Glutamatergic neuron (in vitro differentiated cells): ENCODE measurements around the gene ZFPM1. TPM values are rescaled to one million over a fixed set of nuclear protein-coding genes. Genes with fewer than 3 reads are reported as not detected.

Source experiments
- DNase-seq: peaks from one replicate; pipeline ENCODE4 v3.0.0; 2022
- H3K27ac Mint-ChIP-seq: one replicate; pipeline ENCODE4 v1.8.0; 2020; ENCODE audit warnings: mild to moderate bottlenecking, mixed read lengths, inconsistent platforms; ENCODE audit not compliant: unreplicated experiment
- H3K27me3 Mint-ChIP-seq: one replicate; pipeline ENCODE4 v1.8.0; 2020; ENCODE audit warnings: mild to moderate bottlenecking, moderate library complexity, mixed read lengths, inconsistent platforms; ENCODE audit not compliant: unreplicated experiment
- H3K36me3 Mint-ChIP-seq: one replicate; pipeline ENCODE4 v1.8.0; 2020; ENCODE audit warnings: mild to moderate bottlenecking, mixed read lengths, inconsistent platforms; ENCODE audit not compliant: unreplicated experiment
- H3K4me1 Mint-ChIP-seq: one replicate; pipeline ENCODE4 v1.8.0; 2020; ENCODE audit warnings: mild to moderate bottlenecking, low read depth, mixed read lengths, inconsistent platforms; ENCODE audit not compliant: unreplicated experiment
- H3K4me3 Mint-ChIP-seq: one replicate; pipeline ENCODE4 v1.8.0; 2020; ENCODE audit warnings: mild to moderate bottlenecking, mixed read lengths, inconsistent platforms; ENCODE audit not compliant: unreplicated experiment
- H3K9me3 Mint-ChIP-seq: one replicate; pipeline ENCODE4 v1.8.0; 2020; ENCODE audit warnings: mild to moderate bottlenecking, moderate library complexity, mixed read lengths, inconsistent platforms; ENCODE audit not compliant: unreplicated experiment
- total RNA-seq: library from RNA; stranded (reverse); fragmentation: NEBNext Ultra II Directional; extraction: Animal tissue kit (Norgen Biotek cat#: 25700); gene quantifications from one replicate; pipeline ENCODE4 v1.2.1, GENCODE V29; 2021; ENCODE audit not compliant: unreplicated experiment
- TF ChIP-seq, protein P1 (sequence below): fragments of 200-600 bp; sonication (generic); IDR thresholded peaks from one replicate; pipeline ENCODE4 v1.5.0; 2021; ENCODE audit not compliant: partially characterized antibody, unreplicated experiment

ZFPM1 gene
- total RNA-seq, 1 donor from 2014 or later, result 11.1 TPM

DNA sequence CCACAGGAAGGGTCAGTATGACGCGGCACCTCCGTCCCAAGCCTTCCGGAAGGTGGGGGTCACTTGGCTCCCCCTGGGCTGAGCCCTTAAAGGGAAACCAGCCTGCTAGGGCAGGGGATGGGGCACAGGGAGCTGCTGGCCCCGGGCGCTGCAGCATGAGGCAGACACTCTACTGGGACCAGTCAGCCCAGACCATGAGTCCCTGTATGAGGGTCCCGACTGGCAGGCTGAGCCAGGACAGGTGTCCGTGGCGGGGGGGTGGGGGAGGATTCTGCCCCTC lies 73.8 kb downstream of the ZFPM1 start:
- DNase-seq, result no peak
- TF ChIP-seq, protein P1, sequence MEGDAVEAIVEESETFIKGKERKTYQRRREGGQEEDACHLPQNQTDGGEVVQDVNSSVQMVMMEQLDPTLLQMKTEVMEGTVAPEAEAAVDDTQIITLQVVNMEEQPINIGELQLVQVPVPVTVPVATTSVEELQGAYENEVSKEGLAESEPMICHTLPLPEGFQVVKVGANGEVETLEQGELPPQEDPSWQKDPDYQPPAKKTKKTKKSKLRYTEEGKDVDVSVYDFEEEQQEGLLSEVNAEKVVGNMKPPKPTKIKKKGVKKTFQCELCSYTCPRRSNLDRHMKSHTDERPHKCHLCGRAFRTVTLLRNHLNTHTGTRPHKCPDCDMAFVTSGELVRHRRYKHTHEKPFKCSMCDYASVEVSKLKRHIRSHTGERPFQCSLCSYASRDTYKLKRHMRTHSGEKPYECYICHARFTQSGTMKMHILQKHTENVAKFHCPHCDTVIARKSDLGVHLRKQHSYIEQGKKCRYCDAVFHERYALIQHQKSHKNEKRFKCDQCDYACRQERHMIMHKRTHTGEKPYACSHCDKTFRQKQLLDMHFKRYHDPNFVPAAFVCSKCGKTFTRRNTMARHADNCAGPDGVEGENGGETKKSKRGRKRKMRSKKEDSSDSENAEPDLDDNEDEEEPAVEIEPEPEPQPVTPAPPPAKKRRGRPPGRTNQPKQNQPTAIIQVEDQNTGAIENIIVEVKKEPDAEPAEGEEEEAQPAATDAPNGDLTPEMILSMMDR, result no peak
- Mint-ChIP-seq H3K27me3 (peaks cover 9% of the 10 kb centered on the region), H3K27ac (no peak overlapping the region), H3K36me3 (no peaks in the 10 kb centered on the region), H3K4me3 (no peak overlapping the region), H3K9me3 (peaks cover 8% of the 10 kb centered on the region), H3K4me1 (peaks cover 7% of the 10 kb centered on the region)

DNA sequence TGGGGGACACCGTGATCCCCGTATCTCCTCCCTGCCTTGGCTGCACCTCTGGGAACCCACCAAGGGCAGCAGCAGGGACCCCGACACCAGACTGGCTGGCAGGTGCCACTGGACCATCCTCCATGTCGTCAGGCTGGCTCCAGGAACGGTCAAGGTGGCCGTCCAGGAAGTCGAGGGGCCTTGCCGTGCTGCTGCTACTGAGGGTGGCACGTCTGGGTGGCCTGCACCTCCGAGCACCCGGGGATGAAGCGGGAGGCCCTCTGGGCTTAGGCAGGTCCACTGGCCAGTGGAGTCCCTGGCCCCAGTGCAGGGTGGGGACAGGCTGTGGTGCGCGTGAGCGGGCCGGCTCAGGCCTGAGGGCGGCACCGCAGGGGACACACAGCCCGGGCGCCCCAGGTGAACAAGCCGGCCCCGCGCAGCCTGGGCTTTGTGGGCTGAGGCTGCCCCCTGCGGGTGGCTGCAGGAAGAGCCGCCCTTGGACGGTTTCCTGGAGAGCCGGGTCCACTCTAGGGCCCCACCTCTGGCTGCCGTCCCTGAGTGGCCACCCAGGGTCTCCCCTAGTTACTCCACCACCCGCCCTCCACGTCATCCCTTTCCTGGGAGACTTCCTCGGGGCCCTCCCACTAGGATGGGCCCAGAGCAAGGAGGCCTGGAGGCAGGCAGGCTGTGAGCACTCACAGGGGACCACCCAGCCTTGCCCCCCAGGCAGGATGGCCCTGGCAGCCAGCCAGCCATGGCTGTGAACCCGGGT lies 74.3 kb downstream of the ZFPM1 start:
- Mint-ChIP-seq H3K27me3 (peaks cover 11% of the 10 kb centered on the region), H3K9me3 (peaks cover 8% of the 10 kb centered on the region), H3K36me3 (no peaks in the 10 kb centered on the region), H3K27ac (no peak overlapping the region), H3K4me3 (no peak overlapping the region), H3K4me1 (peaks cover 7% of the 10 kb centered on the region)
- peak; percentile 82 for DNase-seq
- TF ChIP-seq, protein P1, result peak; percentile 96

DNA sequence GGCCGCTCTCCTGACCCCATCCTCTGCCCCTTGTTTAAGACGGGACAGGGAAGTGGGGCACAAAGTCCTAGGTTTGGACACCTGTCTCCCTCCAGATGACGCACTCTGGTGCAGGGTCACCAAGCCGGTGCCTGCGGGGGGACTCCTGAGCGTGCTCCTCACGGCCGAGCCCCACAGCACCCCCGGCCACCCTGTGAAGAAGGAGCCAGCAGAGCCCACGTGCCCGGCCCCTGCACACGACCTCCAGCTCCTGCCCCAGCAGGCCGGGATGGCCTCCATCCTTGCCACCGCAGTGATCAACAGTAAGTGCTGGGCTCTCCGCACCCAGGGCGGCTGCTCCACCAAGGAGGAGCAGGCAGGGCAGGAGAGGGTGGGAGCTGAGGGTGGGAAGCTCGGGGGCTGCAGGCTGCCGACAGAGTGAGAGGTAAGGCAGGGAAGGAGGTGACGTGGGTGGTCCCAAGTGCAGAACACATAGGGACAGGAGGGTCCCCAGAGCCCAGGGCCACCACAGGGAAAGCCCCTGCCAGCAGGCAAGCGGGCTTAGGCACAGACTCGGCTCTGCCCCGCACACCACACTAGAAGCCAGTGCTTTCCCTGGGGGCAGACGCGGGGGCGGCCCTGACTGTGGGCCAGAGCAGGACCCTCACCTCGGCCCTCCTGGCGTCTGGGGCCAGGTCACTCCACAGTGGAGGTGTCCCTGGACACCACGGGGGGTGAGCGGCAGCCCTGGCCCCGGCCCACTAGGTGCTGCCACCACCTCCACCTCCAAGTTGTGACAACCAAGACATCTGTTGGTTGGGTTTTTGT lies 75.1 kb downstream of the ZFPM1 start:
- H3K36me3 Mint-ChIP-seq, result no peaks in the 10 kb centered on the region
- peaks cover 8% of the 10 kb centered on the region for H3K9me3 Mint-ChIP-seq
- TF ChIP-seq, protein P1, result no peak

DNA sequence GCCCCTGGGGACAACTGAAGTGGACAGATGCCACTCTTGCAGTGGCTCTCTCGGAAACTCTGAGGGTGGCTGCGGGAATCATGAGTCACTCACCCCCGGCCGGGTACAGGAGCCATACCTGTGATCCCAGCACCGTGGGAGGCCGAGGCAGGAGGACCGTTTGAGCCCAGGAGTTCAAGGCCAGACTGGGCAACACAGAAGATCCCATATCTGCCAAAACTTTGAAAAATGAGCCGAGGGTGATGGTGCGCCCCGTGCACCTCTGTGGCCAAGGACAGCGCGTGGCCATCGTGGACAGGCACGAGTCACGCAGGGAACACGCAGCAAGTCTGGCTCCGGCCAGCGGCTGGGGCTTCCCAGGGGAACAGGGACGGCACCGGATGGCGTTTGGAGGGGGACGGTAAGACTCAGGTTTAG lies 75.8 kb downstream of the ZFPM1 start:
- Mint-ChIP-seq H3K27me3 (peaks cover 11% of the 10 kb centered on the region), H3K9me3 (peaks cover 8% of the 10 kb centered on the region), H3K36me3 (no peaks in the 10 kb centered on the region), H3K4me1 (peaks cover 7% of the 10 kb centered on the region), H3K27ac (peak overlapping the region; percentile 62), H3K4me3 (no peak overlapping the region)
- TF ChIP-seq, protein P1, result no peak
- no peak for DNase-seq

More for the DNA sequence above, 75.1 kb downstream of the ZFPM1 start:
- H3K27ac Mint-ChIP-seq, result peak overlapping the region; percentile 62
- DNase-seq, result no peak
- H3K4me1 Mint-ChIP-seq, result peaks cover 7% of the 10 kb centered on the region
- H3K27me3 Mint-ChIP-seq, result peaks cover 11% of the 10 kb centered on the region
- H3K4me3 Mint-ChIP-seq, result no peak overlapping the region

DNA sequence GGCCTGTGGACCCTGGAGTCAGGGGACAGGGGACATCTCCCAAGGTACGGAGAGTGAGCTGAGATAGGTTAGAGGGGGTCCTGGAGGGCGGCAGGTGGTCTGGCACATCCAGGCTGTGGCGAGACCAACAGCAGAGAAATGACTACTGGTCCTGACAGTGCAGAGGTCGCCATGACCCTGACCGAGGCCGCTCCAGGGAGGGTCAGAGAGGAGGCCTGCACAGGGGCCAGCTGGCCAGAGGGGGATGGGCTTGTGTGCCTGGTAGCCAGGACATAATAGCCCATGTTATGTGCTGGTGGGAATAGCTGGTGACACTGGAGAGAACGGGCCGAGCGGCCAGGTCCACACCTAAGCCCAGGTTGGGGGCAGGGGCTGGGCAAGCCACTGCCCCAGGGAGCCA lies 76.5 kb downstream of the ZFPM1 start:
- Mint-ChIP-seq H3K9me3 (peaks cover 8% of the 10 kb centered on the region), H3K36me3 (no peaks in the 10 kb centered on the region), H3K27ac (no peak overlapping the region), H3K4me3 (no peak overlapping the region), H3K27me3 (peaks cover 11% of the 10 kb centered on the region), H3K4me1 (peaks cover 7% of the 10 kb centered on the region)
- TF ChIP-seq, protein P1, result no peak
- no peak for DNase-seq
